Osteoblast (primary cell): ENCODE results near the gene CASQ2. TPM values are rescaled to one million over a fixed set of nuclear protein-coding genes. Genes with fewer than 3 reads are reported as not detected.

ENCODE experiments used
- DNase-seq: peaks from one replicate; pipeline ENCODE4 v3.0.0; 2011; ENCODE audit warnings: low spot score, mixed read lengths; ENCODE audit not compliant: insufficient read length; ENCODE audit errors: missing footprints
- H2AFZ ChIP-seq: 2 replicates; pipeline ENCODE4 v1.6.0; 2011; ENCODE audit warnings: mild to moderate bottlenecking, low read length
- H3K27ac ChIP-seq: 2 replicates; pipeline ENCODE4 v1.5.1; 2011; ENCODE audit warnings: mild to moderate bottlenecking, low read depth, low read length, moderate library complexity
- H3K27me3 ChIP-seq: 2 replicates; pipeline ENCODE4 v1.6.0; 2012; ENCODE audit warnings: mild to moderate bottlenecking, control low read depth, inconsistent platforms, low read length, moderate library complexity; ENCODE audit not compliant: insufficient read depth
- H3K36me3 ChIP-seq: 2 replicates; pipeline ENCODE4 v1.5.1; 2011; ENCODE audit warnings: mild to moderate bottlenecking, low read length, control low read depth, moderate library complexity; ENCODE audit not compliant: insufficient read depth
- H3K4me1 ChIP-seq: 2 replicates; pipeline ENCODE4 v1.5.1; 2011; ENCODE audit warnings: mild to moderate bottlenecking, low read length, control low read depth, moderate library complexity; ENCODE audit not compliant: insufficient read depth
- H3K4me2 ChIP-seq: 2 replicates; pipeline ENCODE4 v1.6.0; 2011; ENCODE audit warnings: mild to moderate bottlenecking, low read length; ENCODE audit not compliant: insufficient read depth
- H3K4me3 ChIP-seq: fragments of 200-600 bp; sonication (generic); 3 replicates; pipeline ENCODE4 v1.5.1; 2012; ENCODE audit warnings: mild to moderate bottlenecking, low read length, inconsistent platforms; ENCODE audit not compliant: insufficient read depth
- H3K79me2 ChIP-seq: 2 replicates; pipeline ENCODE4 v1.6.0; 2012; ENCODE audit warnings: mild to moderate bottlenecking, low read length, control low read depth, inconsistent platforms; ENCODE audit not compliant: insufficient read depth
- H3K9me3 ChIP-seq: 2 replicates; pipeline ENCODE4 v1.5.1; 2011; ENCODE audit warnings: low read depth, low read length, control low read depth
- H4K20me1 ChIP-seq: 2 replicates; pipeline ENCODE4 v1.6.0; 2012; ENCODE audit warnings: mild to moderate bottlenecking, low read length, control low read depth; ENCODE audit not compliant: insufficient read depth
- CTCF ChIP-seq: IDR thresholded peaks from 2 replicates; pipeline ENCODE4 v1.5.1; 2011; ENCODE audit warnings: mild to moderate bottlenecking, low read depth, low read length, moderate library complexity; ENCODE audit errors: extremely low read depth
- total RNA-seq: library from RNA; depleted of rRNA; stranded (reverse); fragments of >200 nt; gene quantifications from 2 replicates; pipeline ENCODE4 v1.2.3, GENCODE V29; 2012

CASQ2 gene
- total RNA-seq, 1 donor, result not detected

GRCh38 chr1:115748401-115749150 is 19.9 kb downstream of the CASQ2 start:
- H2AFZ ChIP-seq, result no peak overlapping the region
- H3K79me2 ChIP-seq, result no peaks in the 10 kb centered on the region
- no peak overlapping the region for H3K4me2 ChIP-seq
- no peak for DNase-seq
- H3K4me1 ChIP-seq, result no peaks in the 10 kb centered on the region
- H4K20me1 ChIP-seq, result no peaks in the 10 kb centered on the region
- H3K4me3 ChIP-seq, result no peak overlapping the region
- peaks cover 13% of the 10 kb centered on the region for H3K27me3 ChIP-seq
- H3K27ac ChIP-seq, result no peak overlapping the region
- no peaks in the 10 kb centered on the region for H3K36me3 ChIP-seq
- no peaks in the 10 kb centered on the region for H3K9me3 ChIP-seq
- no peak for TF ChIP-seq CTCF

DNA sequence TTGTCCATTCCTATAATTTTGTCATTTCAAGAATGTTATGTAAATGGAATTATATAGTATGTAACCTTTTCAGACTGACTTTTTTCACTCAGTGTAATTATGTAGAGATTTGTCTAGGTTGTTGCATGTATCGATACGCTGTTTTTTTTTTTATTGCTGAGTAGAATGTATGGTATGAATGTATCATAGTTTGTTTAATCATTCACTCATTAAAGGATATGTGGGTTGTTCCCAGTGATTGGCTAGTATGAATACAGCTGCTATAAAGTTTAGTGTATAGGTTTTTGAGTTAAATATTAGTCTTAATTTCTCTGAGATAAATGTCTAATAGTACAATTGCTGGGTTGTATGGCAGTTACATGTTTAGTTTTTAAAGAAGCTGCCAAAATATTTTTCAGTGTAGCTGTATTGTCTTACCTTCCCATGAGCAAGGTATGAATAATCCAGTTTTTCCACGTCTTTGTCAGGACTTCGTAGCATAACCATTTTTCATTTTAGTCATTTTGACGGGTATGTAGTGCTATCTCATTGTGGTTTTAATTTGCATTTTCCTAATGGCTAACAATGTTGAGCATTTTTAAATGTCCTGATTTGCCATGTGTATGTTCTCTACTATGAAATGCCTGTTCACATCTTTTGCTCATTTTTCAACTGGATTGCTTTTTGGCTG is 22.4 kb downstream of the CASQ2 start:
- peaks cover 6% of the 10 kb centered on the region for H3K27me3 ChIP-seq
- no peaks in the 10 kb centered on the region for H3K36me3 ChIP-seq
- H2AFZ ChIP-seq, result no peak overlapping the region
- H4K20me1 ChIP-seq, result no peaks in the 10 kb centered on the region
- no peaks in the 10 kb centered on the region for H3K9me3 ChIP-seq
- H3K4me3 ChIP-seq, result no peak overlapping the region
- H3K27ac ChIP-seq, result no peak overlapping the region
- no peak for DNase-seq
- no peaks in the 10 kb centered on the region for H3K4me1 ChIP-seq
- TF ChIP-seq CTCF, result no peak
- no peaks in the 10 kb centered on the region for H3K79me2 ChIP-seq
- H3K4me2 ChIP-seq, result no peak overlapping the region

DNA sequence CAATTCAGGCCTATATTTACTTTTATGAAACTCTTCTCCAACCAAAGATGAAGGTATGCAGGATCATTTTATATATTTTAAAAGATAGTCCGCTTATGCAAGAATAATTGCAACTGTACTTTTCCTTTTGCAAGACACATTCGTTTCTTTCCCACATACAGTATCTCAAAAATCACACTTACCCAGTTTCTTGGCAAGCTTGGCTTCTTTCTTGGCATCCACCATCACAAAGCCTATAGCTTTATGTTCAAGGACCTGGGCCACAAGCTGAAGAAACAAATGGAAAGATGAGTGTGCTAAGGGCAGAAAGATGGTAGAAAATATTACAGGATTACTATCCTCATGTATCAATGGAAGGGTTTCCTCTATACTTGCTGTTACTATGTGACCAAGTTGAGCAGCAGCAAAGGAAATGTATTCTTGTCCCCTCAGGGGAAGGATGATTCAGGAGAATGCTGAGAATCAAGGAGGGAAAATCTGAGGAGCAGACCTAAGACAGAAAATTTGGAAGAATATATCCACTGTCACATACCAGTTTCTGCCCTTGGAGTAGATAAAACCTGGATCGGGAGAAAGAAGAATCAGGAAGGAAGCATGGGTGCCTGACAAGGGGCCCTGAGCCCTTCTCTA is 23.8 kb downstream of the CASQ2 start:
- no peak for TF ChIP-seq CTCF
- Histone ChIP-seq H3K79me2 (no peaks in the 10 kb centered on the region), H3K36me3 (no peaks in the 10 kb centered on the region), H3K4me1 (no peaks in the 10 kb centered on the region), H4K20me1 (no peaks in the 10 kb centered on the region), H3K27me3 (peaks cover 9% of the 10 kb centered on the region), H2AFZ (no peak overlapping the region), H3K9me3 (no peaks in the 10 kb centered on the region), H3K27ac (no peak overlapping the region), H3K4me2 (no peak overlapping the region), H3K4me3 (no peak overlapping the region)
- DNase-seq, result no peak

- no peak for TF ChIP-seq CTCF
- Histone ChIP-seq H3K27ac (no peak overlapping the region), H3K9me3 (no peaks in the 10 kb centered on the region), H2AFZ (no peak overlapping the region), H3K4me2 (no peak overlapping the region), H4K20me1 (no peaks in the 10 kb centered on the region), H3K4me3 (no peak overlapping the region), H3K4me1 (no peaks in the 10 kb centered on the region), H3K27me3 (peaks cover 16% of the 10 kb centered on the region), H3K36me3 (no peaks in the 10 kb centered on the region), H3K79me2 (no peaks in the 10 kb centered on the region)
- no peak for DNase-seq
Observed at GRCh38 chr1:115740811-115741210, 27.7 kb downstream of the CASQ2 start.
